Transverse colon (tissue), 3 donors: ENCODE results near the gene ZNF423.

Experiments used
- EP300 ChIP-seq: sonication (generic); formaldehyde crosslinking; IDR thresholded peaks from one replicate; pipeline ENCODE4 v1.6.1; 2017; ENCODE audit warnings: antibody characterized with exemption, low read depth
- POLR2A ChIP-seq: fragments of 450-650 bp; IDR thresholded peaks from one replicate; pipeline ENCODE4 v1.6.1; 2016; ENCODE audit warnings: antibody characterized with exemption, mild to moderate bottlenecking, moderate library complexity
- TF ChIP-seq, protein P1 (sequence below), 5 experiments: fragments of 200-600 bp in 3 of 5; fragments of 450-650 bp in 2 of 5; sonication (generic) in 3 of 5; IDR thresholded peaks; 1 replicate in 2 of 5; 2 replicates in 3 of 5; pipeline ENCODE4 v1.5.1; 2016 to 2017; ENCODE audit warnings: antibody characterized with exemption in 5 of 5, inconsistent platforms in 3 of 5, mild to moderate bottlenecking in 2 of 5, moderate library complexity in 1 of 5

DNA sequence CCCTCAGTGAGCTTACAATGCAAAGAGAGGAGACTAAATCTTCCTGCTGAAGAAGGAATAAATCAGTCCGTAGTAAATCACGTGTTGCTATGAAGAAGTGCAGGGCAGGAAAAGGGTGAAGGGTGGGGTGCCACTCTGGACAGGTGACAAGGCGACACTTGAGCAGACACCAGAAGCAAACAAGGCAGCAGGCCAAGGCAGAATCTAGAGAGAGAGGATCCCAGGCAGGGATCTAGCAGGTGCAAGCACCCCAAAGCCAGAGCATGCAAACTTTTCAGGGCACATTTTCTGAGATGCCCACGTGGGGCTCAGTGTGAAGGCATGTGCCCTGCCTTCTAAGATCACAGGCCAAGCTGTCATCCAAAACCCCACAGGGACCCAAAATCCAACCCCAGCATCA lies 193.3 kb downstream of the ZNF423 start:
- TF ChIP-seq, protein P1, sequence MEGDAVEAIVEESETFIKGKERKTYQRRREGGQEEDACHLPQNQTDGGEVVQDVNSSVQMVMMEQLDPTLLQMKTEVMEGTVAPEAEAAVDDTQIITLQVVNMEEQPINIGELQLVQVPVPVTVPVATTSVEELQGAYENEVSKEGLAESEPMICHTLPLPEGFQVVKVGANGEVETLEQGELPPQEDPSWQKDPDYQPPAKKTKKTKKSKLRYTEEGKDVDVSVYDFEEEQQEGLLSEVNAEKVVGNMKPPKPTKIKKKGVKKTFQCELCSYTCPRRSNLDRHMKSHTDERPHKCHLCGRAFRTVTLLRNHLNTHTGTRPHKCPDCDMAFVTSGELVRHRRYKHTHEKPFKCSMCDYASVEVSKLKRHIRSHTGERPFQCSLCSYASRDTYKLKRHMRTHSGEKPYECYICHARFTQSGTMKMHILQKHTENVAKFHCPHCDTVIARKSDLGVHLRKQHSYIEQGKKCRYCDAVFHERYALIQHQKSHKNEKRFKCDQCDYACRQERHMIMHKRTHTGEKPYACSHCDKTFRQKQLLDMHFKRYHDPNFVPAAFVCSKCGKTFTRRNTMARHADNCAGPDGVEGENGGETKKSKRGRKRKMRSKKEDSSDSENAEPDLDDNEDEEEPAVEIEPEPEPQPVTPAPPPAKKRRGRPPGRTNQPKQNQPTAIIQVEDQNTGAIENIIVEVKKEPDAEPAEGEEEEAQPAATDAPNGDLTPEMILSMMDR (IDR thresholded peaks at IDR 0.05): no peak
- TF ChIP-seq POLR2A (no peak), EP300 (no peak)
